Upper lobe of right lung (tissue), 1 donor: ENCODE data around the gene CTNNA3. TPM values are rescaled to one million over a fixed set of nuclear protein-coding genes. Genes with fewer than 3 reads are reported as not detected.
A peak's percentile ranks its signal among the peaks of the same experiment; 100 is the strongest.

ENCODE experiments used
- ATAC-seq: fragments of 200-7000 bp; cut with Tn5 transposase; one replicate; pipeline ENCODE4 v1.9.1; 2020; ENCODE audit warnings: mild to moderate bottlenecking, moderate library complexity
- DNase-seq: peaks from one replicate; pipeline ENCODE4 v3.0.0-alpha.2; 2020
- H3K27ac ChIP-seq: fragments of 200-600 bp; one replicate; pipeline ENCODE4 v1.8.0; 2022
- H3K27me3 ChIP-seq: fragments of 200-600 bp; one replicate; pipeline ENCODE4 v1.8.0; 2022; ENCODE audit warnings: mild to moderate bottlenecking
- H3K36me3 ChIP-seq: fragments of 200-600 bp; one replicate; pipeline ENCODE4 v1.8.0; 2022
- H3K4me1 ChIP-seq: fragments of 200-600 bp; one replicate; pipeline ENCODE4 v1.8.0; 2022
- H3K4me3 ChIP-seq: fragments of 200-600 bp; one replicate; pipeline ENCODE4 v1.8.0; 2022; ENCODE audit warnings: mild to moderate bottlenecking
- H3K9me3 ChIP-seq: fragments of 200-600 bp; one replicate; pipeline ENCODE4 v1.8.0; 2022
- intact Hi-C: fragments of 100-400 bp; cut with DNase I; formaldehyde crosslinking; loops from one replicate; pipeline ENCODE4 v1.11.0; 2022
- total RNA-seq: library from RNA; stranded (reverse); fragmentation: NEBNext Ultra II Directional; extraction: Animal tissue kit (Norgen Biotek cat#: 25700); gene quantifications from one replicate; pipeline ENCODE4 v1.2.1, GENCODE V29; 2021
- TF ChIP-seq, protein P1 (sequence below): fragments of 200-600 bp; IDR thresholded peaks from one replicate; pipeline ENCODE4 v1.8.0; 2022; ENCODE audit warnings: antibody characterized with exemption
- donor health status: DM: no; HTN: yes; CAD: no; lungs with severe emphysema.

CTNNA3 gene
- total RNA-seq, 1 donor from 2014 or later, result 0.67 TPM

GRCh38 chr10:67473850-67474633 is 222.0 kb downstream of the CTNNA3 start:
- no peaks in the 10 kb centered on the region for H3K9me3 ChIP-seq

GRCh38 chr10:67471022-67471421 is 225.0 kb downstream of the CTNNA3 start:
- Histone ChIP-seq H3K27me3 (no peaks in the 10 kb centered on the region), H3K4me1 (no peaks in the 10 kb centered on the region), H3K4me3 (no peak overlapping the region), H3K36me3 (no peaks in the 10 kb centered on the region), H3K9me3 (no peaks in the 10 kb centered on the region), H3K27ac (no peak overlapping the region)
- DNase-seq (no peak), ATAC-seq (no peak)
- intact Hi-C loops, result no loop called here
- TF ChIP-seq, protein P1, sequence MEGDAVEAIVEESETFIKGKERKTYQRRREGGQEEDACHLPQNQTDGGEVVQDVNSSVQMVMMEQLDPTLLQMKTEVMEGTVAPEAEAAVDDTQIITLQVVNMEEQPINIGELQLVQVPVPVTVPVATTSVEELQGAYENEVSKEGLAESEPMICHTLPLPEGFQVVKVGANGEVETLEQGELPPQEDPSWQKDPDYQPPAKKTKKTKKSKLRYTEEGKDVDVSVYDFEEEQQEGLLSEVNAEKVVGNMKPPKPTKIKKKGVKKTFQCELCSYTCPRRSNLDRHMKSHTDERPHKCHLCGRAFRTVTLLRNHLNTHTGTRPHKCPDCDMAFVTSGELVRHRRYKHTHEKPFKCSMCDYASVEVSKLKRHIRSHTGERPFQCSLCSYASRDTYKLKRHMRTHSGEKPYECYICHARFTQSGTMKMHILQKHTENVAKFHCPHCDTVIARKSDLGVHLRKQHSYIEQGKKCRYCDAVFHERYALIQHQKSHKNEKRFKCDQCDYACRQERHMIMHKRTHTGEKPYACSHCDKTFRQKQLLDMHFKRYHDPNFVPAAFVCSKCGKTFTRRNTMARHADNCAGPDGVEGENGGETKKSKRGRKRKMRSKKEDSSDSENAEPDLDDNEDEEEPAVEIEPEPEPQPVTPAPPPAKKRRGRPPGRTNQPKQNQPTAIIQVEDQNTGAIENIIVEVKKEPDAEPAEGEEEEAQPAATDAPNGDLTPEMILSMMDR, result no peak

More at GRCh38 chr10:67473850-67474633, 222.0 kb downstream of the CTNNA3 start:
- Histone ChIP-seq H3K4me3 (no peak overlapping the region), H3K27me3 (no peaks in the 10 kb centered on the region), H3K36me3 (no peaks in the 10 kb centered on the region), H3K27ac (no peak overlapping the region), H3K4me1 (no peaks in the 10 kb centered on the region)
- ATAC-seq (no peak), DNase-seq (no peak)
- intact Hi-C loops, result no loop called here
- TF ChIP-seq, protein P1, result no peak

DNA sequence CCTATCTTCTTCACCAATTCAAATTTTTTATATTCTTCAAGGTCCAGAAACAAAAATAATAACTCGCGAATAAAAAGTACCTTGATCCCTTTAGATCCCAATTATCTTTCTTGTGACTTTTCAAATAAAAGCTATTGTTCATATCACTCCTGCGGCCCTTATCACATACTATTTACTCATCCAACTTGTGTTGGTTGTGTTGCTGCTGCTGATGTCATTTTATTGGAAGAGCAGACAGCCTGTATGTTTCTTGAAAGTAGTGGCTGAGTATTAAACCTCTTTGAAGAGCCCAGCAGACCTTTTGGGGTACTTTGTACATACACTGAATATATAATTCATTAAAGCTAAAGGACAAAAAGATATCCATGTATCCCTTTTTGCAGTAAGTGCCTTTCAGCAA is 231.7 kb downstream of the CTNNA3 start:
- H3K36me3 ChIP-seq, result no peaks in the 10 kb centered on the region
- no peaks in the 10 kb centered on the region for H3K4me1 ChIP-seq
- H3K27me3 ChIP-seq, result no peaks in the 10 kb centered on the region
- intact Hi-C loops, result no loop called here
- H3K27ac ChIP-seq, result no peak overlapping the region
- ATAC-seq (no peak), DNase-seq (no peak)
- no peaks in the 10 kb centered on the region for H3K9me3 ChIP-seq
- no peak overlapping the region for H3K4me3 ChIP-seq
- TF ChIP-seq, protein P1, result no peak

DNA sequence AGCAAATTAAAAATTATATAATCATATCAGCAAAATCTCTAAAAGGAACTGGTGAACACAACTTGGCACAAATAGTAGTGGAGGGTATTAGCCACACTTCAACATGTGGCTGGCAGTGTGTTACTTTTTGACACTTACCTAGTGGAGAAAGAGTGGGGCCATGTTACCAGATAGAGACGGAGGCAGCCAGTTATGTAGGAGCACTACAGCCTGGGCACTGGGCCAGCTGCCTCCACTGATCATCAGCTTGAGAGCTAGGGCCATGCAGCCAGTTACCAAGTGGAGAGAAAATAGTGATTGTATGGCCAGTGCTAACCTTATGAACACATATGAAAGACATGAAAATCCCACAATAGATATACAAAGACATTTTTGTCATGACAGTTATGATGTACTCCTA is 243.1 kb downstream of the CTNNA3 start:
- Histone ChIP-seq H3K9me3 (no peaks in the 10 kb centered on the region), H3K4me3 (no peak overlapping the region), H3K27me3 (no peaks in the 10 kb centered on the region), H3K27ac (no peak overlapping the region), H3K36me3 (no peaks in the 10 kb centered on the region), H3K4me1 (no peaks in the 10 kb centered on the region)
- ATAC-seq, result no peak
- intact Hi-C loops, result no loop called here
- TF ChIP-seq, protein P1, result no peak
- DNase-seq, result no peak

GRCh38 chr10:67438605-67439304 is 257.2 kb downstream of the CTNNA3 start:
- peaks cover 12% of the 10 kb centered on the region for H3K9me3 ChIP-seq
- no peaks in the 10 kb centered on the region for H3K36me3 ChIP-seq
- no peaks in the 10 kb centered on the region for H3K4me1 ChIP-seq
- no peak overlapping the region for H3K27ac ChIP-seq
- intact Hi-C loops, result no loop called here
- DNase-seq, result no peak
- ATAC-seq, result peak; percentile 10
- H3K27me3 ChIP-seq, result no peaks in the 10 kb centered on the region
- H3K4me3 ChIP-seq, result no peak overlapping the region
- TF ChIP-seq, protein P1, result no peak
